ENCODE data around the gene RPS6KL1.

RPS6KL1 gene

DNA sequence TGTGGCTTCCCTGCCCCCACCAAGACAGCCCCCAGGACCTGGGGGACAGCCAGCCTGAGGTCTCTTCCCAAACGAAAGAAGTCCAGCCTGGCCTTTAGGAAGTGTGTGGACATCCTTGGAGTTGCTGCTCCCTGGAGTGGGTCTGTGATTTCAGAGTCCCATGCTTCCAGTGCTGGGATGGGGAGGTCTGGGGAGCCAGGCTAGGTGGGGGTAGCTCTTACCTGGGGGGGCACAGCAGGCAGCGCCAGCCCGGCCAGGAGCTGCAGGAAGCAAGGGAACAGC lies 31.8 kb upstream of the RPS6KL1 start:
- POLR2A ChIA-PET = interaction anchor here (0.7 to 1.8 kb wide), 13 partner anchors 9 to 116 kb away, joined by 3 to 9 read pairs (median 5); partner anchors contain the start of genes ACYP1, EIF2B2 and RPS6KL1
- no peak for TF ChIP-seq L3MBTL2 (conservative IDR thresholded peaks at IDR 0.05)
- CTCF ChIA-PET = interaction anchor here (1.1 kb wide), 1 partner anchor 9 kb away, joined by 10 read pairs; no protein-coding TSS in a partner anchor
- no peak for DNase-seq (ENCODE audit: extremely low spot score)

DNA sequence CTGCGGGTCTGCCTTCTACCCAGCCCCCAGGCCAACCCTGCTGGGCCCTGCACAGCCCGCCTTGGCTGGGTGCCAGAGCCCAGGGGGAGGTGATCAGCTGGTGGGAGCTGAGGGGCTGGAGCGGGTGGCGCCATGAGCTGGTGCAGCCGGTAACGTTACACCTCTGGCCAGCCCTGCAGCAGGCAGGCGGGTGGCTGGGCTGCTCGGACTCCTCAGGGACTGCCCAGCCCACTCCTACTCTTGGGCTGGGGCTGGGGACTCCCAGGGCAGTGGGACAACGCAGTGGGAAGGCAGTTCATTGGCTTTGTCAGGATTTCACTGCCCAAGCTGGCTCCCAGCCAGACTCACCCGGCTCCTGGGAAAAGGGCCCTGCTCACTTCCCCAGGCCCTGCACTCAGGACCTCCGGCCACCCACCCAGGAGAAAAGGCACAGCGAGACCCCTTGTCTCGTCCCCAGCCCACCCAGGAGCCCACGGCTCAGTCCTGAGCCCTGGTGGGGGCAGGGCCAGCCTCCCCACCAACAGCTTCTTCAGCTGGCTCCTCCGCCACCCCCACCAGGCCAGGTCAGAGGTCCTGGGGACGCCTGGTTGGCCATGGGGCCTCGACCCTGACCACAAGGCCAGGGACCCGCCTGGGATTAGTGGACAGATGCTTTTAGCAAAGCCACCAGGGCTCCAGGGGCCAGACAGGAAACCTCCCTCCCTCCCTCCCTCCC lies 31.3 kb upstream of the RPS6KL1 start:
- DNase-seq (ENCODE audit: extremely low spot score) = peak; percentile 68
- POLR2A ChIA-PET = interaction anchor here (0.6 to 1.8 kb wide), 8 partner anchors 9 to 115 kb away, joined by 3 to 9 read pairs (median 5); partner anchors contain the start of genes RPS6KL1 and ZC2HC1C
- CTCF ChIA-PET = interaction anchor here (1.2 to 1.4 kb wide), 2 partner anchors 9 to 134 kb away, joined by 4 to 8 read pairs; no protein-coding TSS in a partner anchor
- no peak for TF ChIP-seq LEF1 (IDR thresholded peaks at IDR 0.05; ENCODE audit: borderline replicate concordance)
- TF ChIP-seq FOXM1 (IDR thresholded peaks at IDR 0.05; ENCODE audit: borderline replicate concordance) = no peak
- TF ChIP-seq FOXK2 (IDR thresholded peaks at IDR 0.05) = no peak
- TF ChIP-seq L3MBTL2 (conservative IDR thresholded peaks at IDR 0.05) = no peak
- no peak for TF ChIP-seq ZNF384 (IDR thresholded peaks at IDR 0.05)
- TF ChIP-seq CTBP1 (IDR thresholded peaks at IDR 0.05; ENCODE audit: borderline replicate concordance) = no peak
- TF ChIP-seq, protein P1, sequence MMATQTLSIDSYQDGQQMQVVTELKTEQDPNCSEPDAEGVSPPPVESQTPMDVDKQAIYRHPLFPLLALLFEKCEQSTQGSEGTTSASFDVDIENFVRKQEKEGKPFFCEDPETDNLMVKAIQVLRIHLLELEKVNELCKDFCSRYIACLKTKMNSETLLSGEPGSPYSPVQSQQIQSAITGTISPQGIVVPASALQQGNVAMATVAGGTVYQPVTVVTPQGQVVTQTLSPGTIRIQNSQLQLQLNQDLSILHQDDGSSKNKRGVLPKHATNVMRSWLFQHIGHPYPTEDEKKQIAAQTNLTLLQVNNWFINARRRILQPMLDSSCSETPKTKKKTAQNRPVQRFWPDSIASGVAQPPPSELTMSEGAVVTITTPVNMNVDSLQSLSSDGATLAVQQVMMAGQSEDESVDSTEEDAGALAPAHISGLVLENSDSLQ (IDR thresholded peaks at IDR 0.05) = no peak
- TF ChIP-seq TARDBP (IDR thresholded peaks at IDR 0.05) = no peak
- TF ChIP-seq ELF4 (IDR thresholded peaks at IDR 0.05) = no peak

DNA sequence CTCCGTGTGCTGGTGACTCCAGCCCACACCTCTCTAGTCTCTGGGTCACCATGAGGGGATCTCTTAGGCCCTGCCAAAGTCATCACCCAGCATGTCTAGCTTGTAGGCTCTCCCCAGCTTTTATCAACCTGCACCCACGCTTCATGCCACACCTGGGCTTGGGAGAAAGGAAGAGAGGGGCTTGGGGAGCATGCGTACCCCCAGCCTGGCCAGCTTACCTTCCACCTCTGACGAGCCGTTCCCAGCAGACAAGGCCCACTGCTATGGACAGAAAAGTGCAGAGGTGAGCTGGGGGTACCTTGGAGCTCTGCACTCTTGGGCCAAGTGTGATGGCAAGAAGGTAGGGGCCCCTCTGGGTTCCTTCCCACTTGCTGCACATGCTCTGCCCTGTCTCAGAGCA lies 30.6 kb upstream of the RPS6KL1 start:
- POLR2A ChIA-PET = interaction anchor here (1.3 to 1.5 kb wide), 3 partner anchors 9 to 31 kb away, joined by 4 to 7 read pairs (median 6); partner anchors contain the start of gene RPS6KL1
- DNase-seq (ENCODE audit: extremely low spot score) = no peak
- CTCF ChIA-PET = interaction anchor here (0.6 to 1.4 kb wide), 3 partner anchors 8 to 134 kb away, joined by 3 to 8 read pairs (median 4); partner anchors contain the start of gene EIF2B2
- no peak for TF ChIP-seq ELF4 (IDR thresholded peaks at IDR 0.05)
- TF ChIP-seq L3MBTL2 (conservative IDR thresholded peaks at IDR 0.05) = no peak
- TF ChIP-seq BHLHE40 (IDR thresholded peaks at IDR 0.05; ENCODE audit: borderline replicate concordance) = no peak
- TF ChIP-seq SUZ12 (IDR thresholded peaks at IDR 0.05) = no peak
- no peak for TF ChIP-seq LEF1 (IDR thresholded peaks at IDR 0.05; ENCODE audit: borderline replicate concordance)
- TF ChIP-seq ZNF384 (IDR thresholded peaks at IDR 0.05) = no peak
- no peak for TF ChIP-seq ARNT (IDR thresholded peaks at IDR 0.05)
- no peak for TF ChIP-seq FOXK2 (IDR thresholded peaks at IDR 0.05)
- no peak for TF ChIP-seq FOXM1 (IDR thresholded peaks at IDR 0.05; ENCODE audit: borderline replicate concordance)
- TF ChIP-seq NFRKB (IDR thresholded peaks at IDR 0.05) = no peak
- no peak for TF ChIP-seq HDGF (IDR thresholded peaks at IDR 0.05; ENCODE audit: borderline replicate concordance)
- no peak for TF ChIP-seq SP1 (IDR thresholded peaks at IDR 0.05)

DNA sequence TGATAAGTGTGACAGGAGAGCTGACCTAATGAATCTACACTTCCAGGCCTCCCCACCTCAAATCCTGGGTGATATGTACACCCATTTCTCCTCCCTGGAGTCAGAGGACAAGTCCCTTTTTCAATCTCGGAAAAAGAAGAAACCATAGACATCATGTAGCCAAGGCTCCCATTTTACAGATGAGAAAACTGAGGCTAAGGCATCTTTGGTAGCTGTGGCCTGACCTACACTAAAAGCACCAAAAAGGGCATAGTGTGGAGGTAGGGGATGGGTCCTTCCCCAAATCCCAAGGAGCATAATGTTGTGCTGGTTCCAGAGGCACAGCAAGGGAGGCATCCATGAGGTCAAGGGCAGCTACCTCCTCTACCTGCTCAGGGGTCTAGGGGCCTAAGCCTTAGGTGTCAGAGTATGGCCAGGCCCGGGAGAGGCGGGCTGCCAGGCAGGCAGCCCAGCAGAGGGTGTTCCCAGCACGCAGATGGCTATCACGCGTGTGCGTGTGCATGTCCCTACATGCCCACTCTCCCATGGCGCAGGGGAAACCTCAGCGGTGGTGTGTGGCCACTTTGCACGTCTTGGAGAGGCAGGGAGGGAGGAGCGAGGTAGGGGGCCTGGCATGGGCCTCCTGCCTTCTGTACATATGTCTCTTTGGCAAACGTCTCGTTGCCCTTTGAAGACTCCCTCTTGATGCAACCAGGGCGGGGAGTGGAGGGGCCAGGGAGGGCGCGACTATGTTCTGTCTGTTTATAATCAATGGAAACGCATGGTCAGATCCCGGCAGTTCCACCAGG lies 29.8 kb upstream of the RPS6KL1 start:
- POLR2A ChIA-PET = interaction anchor here (1.2 to 1.5 kb wide), 3 partner anchors 16 to 110 kb away, joined by 3 to 7 read pairs (median 4); partner anchors contain the start of gene RPS6KL1
- DNase-seq (ENCODE audit: extremely low spot score) = no peak
- TF ChIP-seq ZNF384 (IDR thresholded peaks at IDR 0.05) (no peak), FOXK2 (IDR thresholded peaks at IDR 0.05) (no peak), SUZ12 (IDR thresholded peaks at IDR 0.05) (no peak), NFRKB (IDR thresholded peaks at IDR 0.05) (no peak), SP1 (IDR thresholded peaks at IDR 0.05) (no peak), FOXA1 (IDR thresholded peaks at IDR 0.05) (no peak), FOXM1 (IDR thresholded peaks at IDR 0.05; ENCODE audit: borderline replicate concordance) (no peak), BHLHE40 (IDR thresholded peaks at IDR 0.05; ENCODE audit: borderline replicate concordance) (no peak), L3MBTL2 (conservative IDR thresholded peaks at IDR 0.05) (no peak), CTBP1 (IDR thresholded peaks at IDR 0.05; ENCODE audit: borderline replicate concordance) (no peak), ELF4 (IDR thresholded peaks at IDR 0.05) (no peak), HDGF (IDR thresholded peaks at IDR 0.05; ENCODE audit: borderline replicate concordance) (no peak), TARDBP (IDR thresholded peaks at IDR 0.05) (no peak), ARNT (IDR thresholded peaks at IDR 0.05) (no peak)
- TF ChIP-seq, protein P1 (IDR thresholded peaks at IDR 0.05) = no peak
- CTCF ChIA-PET = interaction anchor here (0.6 to 1.4 kb wide), 3 partner anchors 8 to 115 kb away, joined by 3 to 8 read pairs (median 8); partner anchors contain the start of gene EIF2B2

DNA sequence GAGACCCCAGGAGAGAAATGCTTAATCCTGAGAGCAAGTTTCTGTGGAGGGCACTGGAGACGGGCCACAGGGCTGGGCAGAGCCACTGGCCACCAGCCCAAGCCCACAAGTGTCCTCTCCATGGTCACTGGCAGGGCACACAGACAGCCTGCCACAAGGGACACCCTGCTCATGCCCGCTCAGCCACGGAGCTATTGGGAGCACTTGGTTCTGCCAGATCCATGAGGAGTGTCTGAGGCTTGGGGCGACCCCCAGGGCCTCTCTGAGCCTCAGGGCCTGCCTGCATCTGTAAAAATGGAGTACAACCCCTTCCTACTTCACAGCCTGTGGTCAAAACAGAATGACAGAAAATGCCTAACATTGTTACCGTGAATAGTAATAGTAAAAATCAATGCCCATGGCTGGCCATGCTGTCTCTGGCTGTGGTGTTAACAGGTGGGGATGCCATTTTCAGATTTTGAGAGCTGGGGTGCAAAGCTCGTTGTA lies 29.2 kb upstream of the RPS6KL1 start:
- ChIA-PET CTCF (no interaction called here), POLR2A (interaction anchor here (0.6 to 1.4 kb wide), 5 partner anchors 17 to 111 kb away, joined by 3 to 4 read pairs (median 4); partner anchors contain the start of gene RPS6KL1)
- no peak for TF ChIP-seq FOXK2 (IDR thresholded peaks at IDR 0.05)
- TF ChIP-seq TARDBP (IDR thresholded peaks at IDR 0.05) = no peak
- TF ChIP-seq SUZ12 (IDR thresholded peaks at IDR 0.05) = no peak
- TF ChIP-seq L3MBTL2 (conservative IDR thresholded peaks at IDR 0.05) = no peak
- TF ChIP-seq BHLHE40 (IDR thresholded peaks at IDR 0.05; ENCODE audit: borderline replicate concordance) = no peak
- no peak for TF ChIP-seq HDGF (IDR thresholded peaks at IDR 0.05; ENCODE audit: borderline replicate concordance)
- TF ChIP-seq FOXM1 (IDR thresholded peaks at IDR 0.05; ENCODE audit: borderline replicate concordance) = no peak
- no peak for TF ChIP-seq SP1 (IDR thresholded peaks at IDR 0.05)
- TF ChIP-seq, protein P1 (IDR thresholded peaks at IDR 0.05) = no peak
- no peak for TF ChIP-seq ZNF384 (IDR thresholded peaks at IDR 0.05)
- no peak for TF ChIP-seq LEF1 (IDR thresholded peaks at IDR 0.05; ENCODE audit: borderline replicate concordance)
- TF ChIP-seq ELF4 (IDR thresholded peaks at IDR 0.05) = no peak
- TF ChIP-seq ARNT (IDR thresholded peaks at IDR 0.05) = no peak
- TF ChIP-seq FOXA1 (IDR thresholded peaks at IDR 0.05) = no peak
- TF ChIP-seq NFRKB (IDR thresholded peaks at IDR 0.05) = no peak
- no peak for DNase-seq (ENCODE audit: extremely low spot score)
